GM23338 (cell line): ENCODE data around the gene GOSR2. TPM values are rescaled to one million over a fixed set of nuclear protein-coding genes. Genes with fewer than 3 reads are reported as not detected.

Experiments used
- ATAC-seq: fragments of 200-7000 bp; cut with Tn5 transposase; 3 replicates; pipeline ENCODE4 v1.9.1; 2020
- DNase-seq: peaks from one replicate; pipeline ENCODE4 v3.0.0-alpha.2; 2015; ENCODE audit warnings: low spot score
- H2AFZ ChIP-seq: fragments of 200-600 bp; sonication (generic); 2 replicates; pipeline ENCODE4 v1.8.0; 2016; ENCODE audit warnings: antibody characterized with exemption, mild to moderate bottlenecking, moderate library complexity
- H3F3A ChIP-seq: fragments of 200-600 bp; sonication (generic); replicated peaks from 2 replicates; pipeline ENCODE4 v1.8.0; 2017; ENCODE audit warnings: antibody characterized with exemption, mixed run types, low read depth
- H3K27ac ChIP-seq: fragments of 200-600 bp; sonication (generic); 2 replicates; pipeline ENCODE4 v1.6.1; 2016; ENCODE audit warnings: low read depth
- H3K27me3 ChIP-seq: fragments of 200-600 bp; sonication (generic); 2 replicates; pipeline ENCODE4 v1.8.0; 2016; ENCODE audit warnings: mild to moderate bottlenecking, mixed run types, moderate library complexity; ENCODE audit not compliant: insufficient read depth
- H3K36me3 ChIP-seq: fragments of 200-600 bp; sonication (generic); 2 replicates; pipeline ENCODE4 v1.8.0; 2016; ENCODE audit warnings: mild to moderate bottlenecking; ENCODE audit not compliant: insufficient read depth
- H3K4me1 ChIP-seq: fragments of 200-600 bp; sonication (generic); 2 replicates; pipeline ENCODE4 v1.8.0; 2016; ENCODE audit warnings: mild to moderate bottlenecking, moderate library complexity; ENCODE audit not compliant: insufficient read depth
- H3K4me2 ChIP-seq: fragments of 200-600 bp; sonication (generic); 2 replicates; pipeline ENCODE4 v1.7.1; 2017; ENCODE audit warnings: mixed run types
- H3K4me3 ChIP-seq: fragments of 200-600 bp; sonication (generic); 2 replicates; pipeline ENCODE4 v1.6.1; 2016; ENCODE audit warnings: mixed run types
- H3K79me2 ChIP-seq: fragments of 200-600 bp; sonication (generic); replicated peaks from 2 replicates; pipeline ENCODE4 v1.8.0; 2017; ENCODE audit warnings: mild to moderate bottlenecking; ENCODE audit not compliant: insufficient read depth
- H3K9me2 ChIP-seq: fragments of 200-600 bp; sonication (generic); 2 replicates; pipeline ENCODE4 v1.8.0; 2017; ENCODE audit not compliant: insufficient read depth
- H4K20me1 ChIP-seq: fragments of 200-600 bp; sonication (generic); replicated peaks from 2 replicates; pipeline ENCODE4 v1.8.0; 2017; ENCODE audit warnings: mild to moderate bottlenecking; ENCODE audit not compliant: insufficient read depth
- H3K27ac Mint-ChIP-seq: 2 replicates; pipeline ENCODE4 v1.8.0; 2020; ENCODE audit warnings: inconsistent platforms, mild to moderate bottlenecking, moderate library complexity, mixed read lengths
- H3K27me3 Mint-ChIP-seq: 3 replicates; pipeline ENCODE4 v1.8.0; 2022; ENCODE audit warnings: low read depth, mild to moderate bottlenecking, moderate library complexity, mixed read lengths, inconsistent platforms; ENCODE audit not compliant: insufficient read depth, poor library complexity
- H3K36me3 Mint-ChIP-seq: 3 replicates; pipeline ENCODE4 v1.8.0; 2021; ENCODE audit warnings: low read depth, mild to moderate bottlenecking, inconsistent platforms, moderate library complexity, mixed read lengths
- H3K4me1 Mint-ChIP-seq: 3 replicates; pipeline ENCODE4 v1.8.0; 2020; ENCODE audit warnings: mild to moderate bottlenecking, inconsistent platforms, mixed read lengths
- H3K4me3 Mint-ChIP-seq: 3 replicates; pipeline ENCODE4 v1.8.0; 2021; ENCODE audit warnings: moderate library complexity, mild to moderate bottlenecking, inconsistent platforms, mixed read lengths
- H3K9me3 Mint-ChIP-seq: 3 replicates; pipeline ENCODE4 v1.8.0; 2020; ENCODE audit warnings: moderate library complexity, mild to moderate bottlenecking, inconsistent platforms, mixed read lengths
- CREB1 ChIP-seq: fragments of 250-450 bp; sonication (Bioruptor Pico); IDR thresholded peaks from 2 replicates; pipeline ENCODE4 v1.5.0; 2020; ENCODE audit warnings: low read depth, mild to moderate bottlenecking, moderate library complexity
- NANOG ChIP-seq: IDR thresholded peaks from 2 replicates; pipeline ENCODE4 v1.6.1; 2016; ENCODE audit warnings: antibody characterized with exemption, borderline replicate concordance
- polyA plus RNA-seq: library from polyadenylated mRNA; unstranded; fragments of >200 nt; fragmentation: Nextera tagmentation; extraction: Ambion mirVana; gene quantifications from 2 replicates; pipeline ENCODE4 v1.2.1, GENCODE V29; 2016
- total RNA-seq: library from RNA; depleted of rRNA; stranded (reverse); fragments of >200 nt; shearing (Covaris generic); gene quantifications from 2 replicates; pipeline ENCODE4 v1.2.3, GENCODE V29; 2014
- TF ChIP-seq, protein P1 (sequence below), 2 experiments: fragments of 200-600 bp in 1 of 2; sonication (generic) in 1 of 2; conservative IDR thresholded peaks; 2 replicates each; pipeline versions ENCODE4 v1.5.1 to v1.6.1; 2016 to 2017; ENCODE audit warnings: antibody characterized with exemption in 2 of 2, low read depth in 2 of 2, mild to moderate bottlenecking in 2 of 2, moderate library complexity in 1 of 2

The GOSR2 gene
- total and polyA plus RNA-seq, 2 experiments from 2014 or later, result 33.2 to 36.2 TPM

DNA sequence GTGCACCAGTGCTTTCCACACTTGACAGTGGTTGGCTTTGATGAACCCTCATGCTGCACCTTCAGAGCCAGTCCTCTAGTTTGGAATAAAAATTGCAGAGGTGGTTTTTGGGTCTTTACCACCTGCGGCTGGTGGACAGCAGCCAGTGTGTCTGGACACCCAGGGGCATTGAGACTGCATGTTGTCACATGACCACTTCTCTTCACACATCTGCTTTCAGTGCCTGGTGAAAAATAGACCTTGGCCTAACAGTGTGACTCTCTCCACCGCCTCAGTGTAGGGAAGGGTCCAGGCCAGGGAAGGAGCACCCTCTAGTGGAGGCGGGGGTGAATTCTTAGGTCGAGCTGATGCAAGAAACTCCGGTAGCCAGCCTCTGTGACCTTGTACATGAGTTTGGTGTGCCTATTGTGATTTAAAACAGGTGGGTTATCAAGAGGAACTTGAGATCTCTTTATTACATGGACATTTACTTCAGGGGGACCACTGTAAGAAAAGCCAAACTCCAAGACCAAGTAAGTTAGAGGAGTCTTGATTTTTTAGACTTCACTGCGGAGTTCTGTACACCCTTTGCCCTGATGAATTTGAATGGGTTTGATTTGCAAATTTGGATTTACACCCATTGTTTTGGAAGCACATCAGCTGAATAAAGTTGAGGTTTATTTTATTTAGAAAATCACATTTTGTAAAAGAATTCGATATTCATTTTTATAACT is 17.9 kb downstream of the GOSR2 start:
- Histone ChIP-seq H3K4me2 (no peak overlapping the region), H3K9me2 (no peaks in the 10 kb centered on the region), H3K27me3 (no peaks in the 10 kb centered on the region), H2AFZ (no peak overlapping the region), H3K36me3 (peaks cover 14% of the 10 kb centered on the region; the same call in 1 of the 2 replicates), H3K79me2 (no peaks in the 10 kb centered on the region), H4K20me1 (peaks cover 11% of the 10 kb centered on the region), H3K4me1 (peaks cover 24% of the 10 kb centered on the region), H3K4me3 (no peak overlapping the region), H3K27ac (peak overlapping the region; percentile 66), H3F3A (peaks cover 6% of the 10 kb centered on the region; the same call in 1 of the 2 replicates)
- no peak for TF ChIP-seq CREB1 (CRISPR knock-in tag)
- TF ChIP-seq, protein P1, sequence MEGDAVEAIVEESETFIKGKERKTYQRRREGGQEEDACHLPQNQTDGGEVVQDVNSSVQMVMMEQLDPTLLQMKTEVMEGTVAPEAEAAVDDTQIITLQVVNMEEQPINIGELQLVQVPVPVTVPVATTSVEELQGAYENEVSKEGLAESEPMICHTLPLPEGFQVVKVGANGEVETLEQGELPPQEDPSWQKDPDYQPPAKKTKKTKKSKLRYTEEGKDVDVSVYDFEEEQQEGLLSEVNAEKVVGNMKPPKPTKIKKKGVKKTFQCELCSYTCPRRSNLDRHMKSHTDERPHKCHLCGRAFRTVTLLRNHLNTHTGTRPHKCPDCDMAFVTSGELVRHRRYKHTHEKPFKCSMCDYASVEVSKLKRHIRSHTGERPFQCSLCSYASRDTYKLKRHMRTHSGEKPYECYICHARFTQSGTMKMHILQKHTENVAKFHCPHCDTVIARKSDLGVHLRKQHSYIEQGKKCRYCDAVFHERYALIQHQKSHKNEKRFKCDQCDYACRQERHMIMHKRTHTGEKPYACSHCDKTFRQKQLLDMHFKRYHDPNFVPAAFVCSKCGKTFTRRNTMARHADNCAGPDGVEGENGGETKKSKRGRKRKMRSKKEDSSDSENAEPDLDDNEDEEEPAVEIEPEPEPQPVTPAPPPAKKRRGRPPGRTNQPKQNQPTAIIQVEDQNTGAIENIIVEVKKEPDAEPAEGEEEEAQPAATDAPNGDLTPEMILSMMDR (conservative IDR thresholded peaks at IDR 0.05; ENCODE audit: low read depth in 2 of 2), result peak; percentile 88 to 99
- Mint-ChIP-seq H3K4me1 (peaks cover 35% of the 10 kb centered on the region), H3K27me3 (peaks cover 13% of the 10 kb centered on the region), H3K27ac (peak overlapping the region; percentile 95), H3K36me3 (peaks cover 30% of the 10 kb centered on the region), H3K4me3 (no peak overlapping the region), H3K9me3 (no peaks in the 10 kb centered on the region)
- DNase-seq (peak; percentile 91), ATAC-seq (peak; percentile 67)

DNA sequence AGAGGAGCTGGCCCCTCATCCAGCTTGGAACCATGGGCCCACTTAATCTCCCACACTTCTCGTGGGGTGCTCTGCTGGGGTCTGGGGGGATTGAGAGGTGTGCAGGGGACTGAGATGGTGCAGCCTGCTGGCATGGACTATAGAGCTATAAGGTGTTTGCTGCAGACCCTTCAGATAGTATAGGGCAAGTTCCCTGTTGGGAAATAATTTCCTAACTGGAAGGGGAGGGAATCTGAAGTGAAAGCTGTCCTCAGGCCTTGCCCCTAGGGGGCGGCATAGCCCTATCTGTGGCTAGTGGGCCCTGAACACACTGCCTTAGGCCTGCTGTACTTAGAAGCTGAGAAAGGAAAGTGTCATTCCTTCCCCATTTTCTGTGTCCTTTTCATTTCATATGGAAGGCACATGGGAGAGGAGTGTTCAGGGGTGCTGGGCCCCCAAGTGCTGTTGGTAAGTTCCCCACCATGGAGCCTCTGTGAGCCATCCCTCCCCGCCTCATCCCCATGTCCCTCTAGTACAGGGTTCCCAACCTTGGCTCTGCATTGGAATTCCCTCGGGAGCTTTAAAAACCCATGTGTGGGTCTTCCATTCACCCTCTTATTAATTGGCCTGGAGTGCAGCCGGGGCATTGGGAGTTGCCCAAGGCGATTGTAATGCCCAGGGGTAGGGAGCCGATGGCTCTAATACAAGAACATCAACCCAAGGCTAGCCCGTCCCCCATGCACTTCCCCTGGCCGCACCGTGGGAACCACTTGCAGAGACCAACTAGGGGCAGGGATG is 19.7 kb downstream of the GOSR2 start:
- no peak for TF ChIP-seq NANOG
- TF ChIP-seq, protein P1 (conservative IDR thresholded peaks at IDR 0.05; ENCODE audit: low read depth in 2 of 2), result peak; percentile 91 to 96
- H3K79me2 ChIP-seq, result no peaks in the 10 kb centered on the region
- H2AFZ ChIP-seq, result no peak overlapping the region
- Mint-ChIP-seq H3K4me3 (no peak overlapping the region), H3K36me3 (peaks cover 19% of the 10 kb centered on the region), H3K27ac (no peak overlapping the region; the same call in 1 of the 2 replicates), H3K27me3 (peaks cover 15% of the 10 kb centered on the region), H3K9me3 (no peaks in the 10 kb centered on the region), H3K4me1 (peaks cover 35% of the 10 kb centered on the region)
- 0 out of 2 replicates have a peak, but pooled peaks cover 3% of the 10 kb centered on the region for H4K20me1 ChIP-seq
- H3K4me2 ChIP-seq, result peak overlapping the region; percentile 71
- H3K4me1 ChIP-seq, result peaks cover 29% of the 10 kb centered on the region
- H3K9me2 ChIP-seq, result no peaks in the 10 kb centered on the region
- no peaks in the 10 kb centered on the region for H3K27me3 ChIP-seq
- H3K4me3 ChIP-seq, result peak overlapping the region; percentile 40; the same call in 1 of the 2 replicates
- H3F3A ChIP-seq, result peaks cover 6% of the 10 kb centered on the region; the same call in 1 of the 2 replicates
- peak; percentile 89 for DNase-seq
- 0 out of 2 replicates have a peak overlapping the region, but pooled peaks have one; percentile 3 for H3K27ac ChIP-seq
- peak; percentile 73 for ATAC-seq
- H3K36me3 ChIP-seq, result 0 out of 2 replicates have a peak, but pooled peaks cover 8% of the 10 kb centered on the region
